Transverse colon (tissue), 3 donors: ENCODE data around the gene CDC42EP1.

Source experiments
- CTCF ChIP-seq, 5 experiments: fragments of 200-600 bp in 3 of 5; fragments of 450-650 bp in 2 of 5; sonication (generic) in 3 of 5; IDR thresholded peaks; 1 replicate in 2 of 5; 2 replicates in 3 of 5; pipeline ENCODE4 v1.5.1; 2016 to 2017; ENCODE audit warnings: antibody characterized with exemption in 5 of 5, inconsistent platforms in 3 of 5, mild to moderate bottlenecking in 2 of 5, moderate library complexity in 1 of 5
- POLR2A ChIP-seq: fragments of 450-650 bp; IDR thresholded peaks from one replicate; pipeline ENCODE4 v1.6.1; 2016; ENCODE audit warnings: antibody characterized with exemption, mild to moderate bottlenecking, moderate library complexity

DNA sequence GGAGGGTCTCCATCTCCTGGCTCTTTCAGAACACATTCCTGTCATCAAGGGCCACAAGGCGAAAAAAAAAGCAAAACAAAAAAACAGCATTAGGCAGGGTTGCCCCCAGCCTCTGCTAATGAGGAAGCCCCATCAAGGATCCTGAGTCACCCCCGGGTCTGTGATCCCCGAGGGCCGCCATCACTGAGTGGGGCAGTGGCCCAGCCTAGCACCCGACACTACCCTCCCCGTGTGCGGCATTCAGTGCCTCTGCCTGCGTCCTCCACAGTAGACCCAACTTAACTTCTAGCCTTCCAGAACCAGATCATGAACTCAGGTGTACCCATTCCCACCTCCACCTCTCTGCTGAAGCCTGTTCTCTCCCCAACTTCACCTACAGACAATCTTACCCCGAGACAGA is 6.6 kb upstream of the CDC42EP1 start:
- TF ChIP-seq CTCF (IDR thresholded peaks at IDR 0.05) (no peak), POLR2A (no peak)
